ENCODE measurements around the gene S100A5. TPM values are rescaled to one million over a fixed set of nuclear protein-coding genes. Genes with fewer than 3 reads are reported as not detected.

The S100A5 gene
- total RNA-seq, 6 experiments from 2014 or later, result not detected

DNA sequence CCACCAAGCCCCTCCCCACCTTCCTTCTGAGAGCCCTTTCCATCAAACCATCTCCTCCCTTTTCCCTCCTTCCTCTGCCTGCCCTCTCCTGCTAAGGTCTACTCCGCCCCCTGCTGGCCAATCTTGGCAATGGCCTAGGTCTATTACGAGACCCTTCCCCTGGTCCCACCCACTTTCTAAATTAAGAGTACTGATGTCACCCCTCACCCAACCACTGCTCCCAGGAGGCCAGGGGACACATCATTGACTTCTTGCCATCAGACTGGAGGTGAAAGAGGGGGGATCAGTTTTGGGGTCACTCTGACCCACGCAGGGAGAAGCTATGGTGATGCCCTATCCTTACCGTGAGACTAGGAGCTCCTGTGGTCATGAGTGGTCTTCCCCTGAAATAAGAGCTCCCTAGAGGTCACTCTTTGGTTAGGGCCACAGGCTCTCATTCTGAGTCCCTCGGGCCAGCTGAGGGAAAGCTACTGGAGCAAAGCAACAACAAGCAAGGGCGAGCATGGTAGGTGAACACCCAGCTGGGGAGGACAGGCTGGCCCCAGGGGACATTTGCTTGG, 45.7 kb downstream of the S100A5 start:
- TF ChIP-seq, protein P1, sequence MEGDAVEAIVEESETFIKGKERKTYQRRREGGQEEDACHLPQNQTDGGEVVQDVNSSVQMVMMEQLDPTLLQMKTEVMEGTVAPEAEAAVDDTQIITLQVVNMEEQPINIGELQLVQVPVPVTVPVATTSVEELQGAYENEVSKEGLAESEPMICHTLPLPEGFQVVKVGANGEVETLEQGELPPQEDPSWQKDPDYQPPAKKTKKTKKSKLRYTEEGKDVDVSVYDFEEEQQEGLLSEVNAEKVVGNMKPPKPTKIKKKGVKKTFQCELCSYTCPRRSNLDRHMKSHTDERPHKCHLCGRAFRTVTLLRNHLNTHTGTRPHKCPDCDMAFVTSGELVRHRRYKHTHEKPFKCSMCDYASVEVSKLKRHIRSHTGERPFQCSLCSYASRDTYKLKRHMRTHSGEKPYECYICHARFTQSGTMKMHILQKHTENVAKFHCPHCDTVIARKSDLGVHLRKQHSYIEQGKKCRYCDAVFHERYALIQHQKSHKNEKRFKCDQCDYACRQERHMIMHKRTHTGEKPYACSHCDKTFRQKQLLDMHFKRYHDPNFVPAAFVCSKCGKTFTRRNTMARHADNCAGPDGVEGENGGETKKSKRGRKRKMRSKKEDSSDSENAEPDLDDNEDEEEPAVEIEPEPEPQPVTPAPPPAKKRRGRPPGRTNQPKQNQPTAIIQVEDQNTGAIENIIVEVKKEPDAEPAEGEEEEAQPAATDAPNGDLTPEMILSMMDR (IDR thresholded peaks at IDR 0.05), result peak; percentile 82 to 91 (median 89)
- TF ChIP-seq POLR2A (IDR thresholded peaks at IDR 0.05), result no peak
- DNase-seq, result peak; percentile 73 to 74 (median 73)
- H3K27ac ChIP-seq, result no peak overlapping the region
- H3K9me3 ChIP-seq, result no peaks in the 10 kb centered on the region
- intact Hi-C loops (cut with DNase I), result loop anchor here (5.0 kb wide), 2 partner anchors 143 to 148 kb away; partner anchors contain the start of gene PGLYRP4 (in 1 of the 2)
- 33% methylated on average over 3 of the region's 6 CpGs for WGBS (ENCODE audit: insufficient coverage, low coverage, low lambda C conversion rate, missing lambda C conversion rate)
- no peaks in the 10 kb centered on the region for H3K27me3 ChIP-seq
- H3K4me1 ChIP-seq, result no peaks in the 10 kb centered on the region
- ATAC-seq, result peak; percentile 70 to 77 (median 71)
- no peaks in the 10 kb centered on the region for H3K36me3 ChIP-seq
- no peak overlapping the region for H3K4me3 ChIP-seq

DNA sequence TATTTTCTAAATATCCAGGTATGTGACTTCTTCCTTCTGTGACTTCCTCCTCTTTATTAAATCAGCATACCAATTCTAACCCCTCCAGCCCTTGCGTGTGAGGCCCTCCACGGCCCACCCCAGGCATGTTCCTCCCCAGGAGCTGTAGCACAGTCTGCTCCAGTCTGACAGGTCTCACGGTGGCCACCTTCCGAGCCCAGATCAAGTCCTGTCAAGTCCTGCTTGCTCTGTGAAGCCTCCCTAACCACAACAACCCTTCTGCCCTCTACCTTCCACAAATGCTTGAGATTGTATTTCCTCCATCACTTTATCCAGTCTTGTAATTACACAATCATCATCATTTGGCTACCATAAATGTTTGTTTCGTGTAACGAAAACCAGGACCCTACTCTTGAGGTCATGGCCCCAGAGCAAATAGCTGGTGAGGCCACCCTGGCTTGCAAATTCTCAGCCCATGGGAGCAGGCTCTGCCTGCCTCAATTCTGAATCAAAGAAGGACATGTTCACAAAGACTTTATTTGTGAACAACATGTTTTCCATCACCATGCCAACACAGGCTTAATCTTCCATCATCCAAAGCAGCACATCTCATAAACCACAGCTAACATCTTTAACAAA, 47.3 kb downstream of the S100A5 start:
- ATAC-seq (no peak), DNase-seq (no peak)
- intact Hi-C loops (cut with DNase I), result loop anchor here (5.0 kb wide), 2 partner anchors 141 to 146 kb away; partner anchors contain the start of gene PGLYRP4 (in 1 of the 2)

DNA sequence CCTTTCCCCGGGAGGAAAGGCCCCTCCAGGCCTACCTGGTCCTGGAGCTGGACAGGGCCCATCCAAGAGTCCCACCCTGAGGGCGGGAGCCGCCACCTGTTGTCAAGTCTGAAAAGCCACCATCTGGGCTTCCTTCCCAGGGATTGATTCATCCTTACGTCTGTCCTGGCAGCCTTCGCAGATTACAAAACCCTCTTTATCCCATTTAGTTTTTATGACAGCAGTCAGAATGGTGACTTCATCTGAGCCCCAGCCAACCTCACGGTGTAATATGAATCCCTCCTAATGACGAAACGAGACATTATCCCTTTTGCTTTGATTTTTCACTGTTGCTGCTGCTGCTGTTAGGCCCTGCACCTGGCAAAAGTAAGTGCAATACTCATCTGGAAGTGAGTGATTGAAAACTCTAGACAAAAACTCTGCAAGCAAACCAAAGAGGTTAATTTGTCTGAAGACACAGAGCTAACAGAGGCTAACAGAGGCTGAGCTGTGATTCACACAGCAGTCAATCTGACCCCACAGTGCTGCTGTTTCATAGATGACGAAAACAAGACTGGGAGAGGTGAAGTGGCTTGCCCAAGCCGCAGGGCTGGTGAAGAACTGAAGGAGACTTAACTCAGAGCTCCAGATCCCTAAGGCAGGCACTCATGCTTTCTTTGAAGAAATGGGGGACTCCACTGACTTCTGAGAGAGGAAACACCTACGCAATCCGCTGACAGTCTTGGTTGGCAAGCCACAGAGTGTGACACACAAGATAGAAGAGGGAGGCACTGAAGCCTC, 50.3 kb downstream of the S100A5 start:
- TF ChIP-seq, protein P1 (IDR thresholded peaks at IDR 0.05), result no peak
- no peak for TF ChIP-seq POLR2A (IDR thresholded peaks at IDR 0.05)
- Histone ChIP-seq H3K27me3 (no peaks in the 10 kb centered on the region), H3K36me3 (no peaks in the 10 kb centered on the region), H3K4me1 (no peaks in the 10 kb centered on the region), H3K9me3 (no peaks in the 10 kb centered on the region), H3K4me3 (no peak overlapping the region), H3K27ac (no peak overlapping the region)
- ATAC-seq (peak in 1 of 4 donors; percentile 83), DNase-seq (peak in 1 of 3 donors; percentile 46)
- intact Hi-C loops (cut with DNase I), result loop anchor here (5.0 kb wide), 2 partner anchors 138 to 143 kb away; partner anchors contain the start of gene PGLYRP4 (in 1 of the 2)
- 53% methylated on average over 7 of the region's 12 CpGs for WGBS (ENCODE audit: insufficient coverage, low coverage, low lambda C conversion rate, missing lambda C conversion rate)

More for the DNA sequence above, 47.3 kb downstream of the S100A5 start:
- H3K36me3 ChIP-seq, result no peaks in the 10 kb centered on the region
- no peaks in the 10 kb centered on the region for H3K27me3 ChIP-seq
- H3K9me3 ChIP-seq, result no peaks in the 10 kb centered on the region
- 65% methylated on average over 6 of the region's 6 CpGs for WGBS (ENCODE audit: insufficient coverage, low coverage, low lambda C conversion rate, missing lambda C conversion rate)
- TF ChIP-seq, protein P1 (IDR thresholded peaks at IDR 0.05), result no peak
- no peak for TF ChIP-seq POLR2A (IDR thresholded peaks at IDR 0.05)
- no peak overlapping the region for H3K4me3 ChIP-seq
- H3K4me1 ChIP-seq, result no peaks in the 10 kb centered on the region
- H3K27ac ChIP-seq, result no peak overlapping the region

DNA sequence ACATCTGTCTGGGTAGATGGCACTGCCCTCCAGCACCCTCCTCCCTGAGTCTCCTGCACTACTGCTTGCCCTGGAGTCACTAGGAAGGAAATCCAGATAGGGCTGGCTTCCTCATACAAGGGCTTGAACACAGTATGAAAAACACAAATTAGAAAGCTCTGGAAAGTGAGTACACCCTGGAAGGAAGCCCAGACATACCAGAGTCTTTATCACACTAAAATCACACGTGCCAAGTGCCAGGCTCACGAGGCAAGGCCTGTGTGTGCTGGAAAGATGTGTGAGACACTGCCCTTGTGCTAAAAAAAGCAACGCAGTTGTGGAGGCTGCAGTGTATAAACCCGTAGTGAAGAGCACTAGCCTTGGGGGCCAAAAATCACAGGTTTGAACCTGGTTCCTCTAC, 52.0 kb downstream of the S100A5 start:
- 8% methylated on average over 4 of the region's 4 CpGs for WGBS (ENCODE audit: insufficient coverage, low coverage, low lambda C conversion rate, missing lambda C conversion rate)

More for the DNA sequence above, 52.0 kb downstream of the S100A5 start:
- H3K9me3 ChIP-seq, result no peaks in the 10 kb centered on the region
- no peak overlapping the region for H3K4me3 ChIP-seq
- ATAC-seq (no peak), DNase-seq (no peak)
- no peaks in the 10 kb centered on the region for H3K36me3 ChIP-seq
- H3K4me1 ChIP-seq, result no peaks in the 10 kb centered on the region
- intact Hi-C loops (cut with DNase I), result no loop called here
- TF ChIP-seq, protein P1 (IDR thresholded peaks at IDR 0.05), result no peak
- no peak for TF ChIP-seq POLR2A (IDR thresholded peaks at IDR 0.05)
- no peak overlapping the region for H3K27ac ChIP-seq
- no peaks in the 10 kb centered on the region for H3K27me3 ChIP-seq
